ENCODE results near the gene NR1H4. TPM values are rescaled to one million over a fixed set of nuclear protein-coding genes. Genes with fewer than 3 reads are reported as not detected.

The NR1H4 gene
- total and polyA plus RNA-seq, 2 donors from 2014 or later, result 42.2 to 62.6 TPM

GRCh38 chr12:100494538-100494937 lies 20.9 kb downstream of the NR1H4 start:
- no peaks in the 10 kb centered on the region for H3K9me3 ChIP-seq (ENCODE audit: control insufficient read depth in 2 of 3, insufficient read depth in 1 of 3, low read length in 3 of 3)
- no peak for DNase-seq
- no peaks in the 10 kb centered on the region for H3K27me3 ChIP-seq (ENCODE audit: control insufficient read depth, insufficient read depth, low read length)
- FAIRE-seq, result no peak
- intact Hi-C loops (cut with DNase I), result no loop called here
- no peaks in the 10 kb centered on the region for H3K36me3 ChIP-seq (ENCODE audit: control insufficient read depth in 2 of 3, insufficient read depth in 3 of 3, low read length in 3 of 3)
- H3K27ac ChIP-seq (ENCODE audit: low read depth in 2 of 2, low read length in 2 of 2), result no peak overlapping the region
- H3K4me1 ChIP-seq (ENCODE audit: control insufficient read depth in 2 of 3, insufficient read depth in 2 of 3, low read depth in 1 of 3, low read length in 3 of 3), result peaks cover 0 to 18% (median 2%) of the 10 kb centered on the region in 3 donors
- no peak for TF ChIP-seq CTCF (IDR thresholded peaks at IDR 0.05; ENCODE audit: borderline replicate concordance, extremely low read depth, insufficient read depth)
- H3K9ac ChIP-seq (ENCODE audit: low read length in 3 of 3), result no peak overlapping the region
- H3K4me3 ChIP-seq (ENCODE audit: low read length in 3 of 3), result no peak overlapping the region

DNA sequence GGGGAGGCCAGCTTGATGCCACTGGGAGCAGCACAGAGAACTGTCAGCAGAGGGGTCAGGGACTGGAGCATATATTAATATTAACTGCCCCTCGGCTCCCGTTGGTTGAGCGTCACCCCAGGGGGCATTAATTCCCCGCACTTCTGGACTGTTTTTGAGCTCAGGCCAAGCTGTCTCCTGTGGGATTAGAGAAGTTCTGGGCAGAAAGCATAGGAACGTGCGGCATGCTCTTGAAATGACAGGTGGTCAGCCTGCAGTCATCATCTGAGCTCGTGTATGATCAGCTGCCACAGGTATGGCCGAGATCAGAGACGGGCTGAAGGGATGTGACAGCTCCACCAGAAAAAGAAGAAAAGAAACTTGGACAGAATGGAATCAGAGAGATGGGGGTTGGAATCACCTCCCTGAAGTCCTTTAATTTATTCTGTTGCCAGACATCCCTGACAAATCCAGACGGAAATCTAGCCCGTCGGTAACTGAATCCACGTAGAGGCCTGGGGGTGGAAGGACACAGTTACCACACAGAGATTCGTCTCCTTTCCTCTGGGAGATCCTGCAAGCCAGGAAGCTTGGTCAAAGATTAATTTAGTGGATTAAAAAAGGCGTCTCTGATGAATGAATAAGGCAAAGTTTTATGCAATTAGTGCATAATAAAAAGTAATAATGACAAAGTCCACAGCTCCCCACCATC lies 23.6 kb downstream of the NR1H4 start:
- Histone ChIP-seq H3K9me3 (ENCODE audit: control insufficient read depth in 2 of 3, insufficient read depth in 1 of 3, low read length in 3 of 3) (no peaks in the 10 kb centered on the region), H3K9ac (ENCODE audit: low read length in 3 of 3) (no peak overlapping the region), H3K36me3 (ENCODE audit: control insufficient read depth in 2 of 3, insufficient read depth in 3 of 3, low read length in 3 of 3) (no peaks in the 10 kb centered on the region), H3K4me1 (ENCODE audit: control insufficient read depth in 2 of 3, insufficient read depth in 2 of 3, low read depth in 1 of 3, low read length in 3 of 3) (peaks cover 0 to 25% (median 5%) of the 10 kb centered on the region in 3 donors), H3K27ac (ENCODE audit: low read depth in 2 of 2, low read length in 2 of 2) (peak overlapping the region in 1 of 2 donors; percentile 20), H3K4me3 (ENCODE audit: low read length in 3 of 3) (no peak overlapping the region), H3K27me3 (ENCODE audit: control insufficient read depth, insufficient read depth, low read length) (no peaks in the 10 kb centered on the region)
- FAIRE-seq (no peak), DNase-seq (peak in 3 of 5 donors; percentile 24 to 51 (median 39))
- intact Hi-C loops (cut with DNase I), result no loop called here
- no peak for TF ChIP-seq CTCF (IDR thresholded peaks at IDR 0.05; ENCODE audit: borderline replicate concordance, extremely low read depth, insufficient read depth)

GRCh38 chr12:100498141-100498540 lies 24.5 kb downstream of the NR1H4 start:
- Histone ChIP-seq H3K4me3 (ENCODE audit: low read length in 3 of 3) (no peak overlapping the region), H3K27me3 (ENCODE audit: control insufficient read depth, insufficient read depth, low read length) (no peaks in the 10 kb centered on the region), H3K27ac (ENCODE audit: low read depth in 2 of 2, low read length in 2 of 2) (peak overlapping the region in 1 of 2 donors; percentile 20), H3K9me3 (ENCODE audit: control insufficient read depth in 2 of 3, insufficient read depth in 1 of 3, low read length in 3 of 3) (no peaks in the 10 kb centered on the region), H3K4me1 (ENCODE audit: control insufficient read depth in 2 of 3, insufficient read depth in 2 of 3, low read depth in 1 of 3, low read length in 3 of 3) (peaks cover 0 to 32% (median 5%) of the 10 kb centered on the region in 3 donors), H3K9ac (ENCODE audit: low read length in 3 of 3) (no peak overlapping the region), H3K36me3 (ENCODE audit: control insufficient read depth in 2 of 3, insufficient read depth in 3 of 3, low read length in 3 of 3) (no peaks in the 10 kb centered on the region)
- intact Hi-C loops (cut with DNase I), result no loop called here
- no peak for TF ChIP-seq CTCF (IDR thresholded peaks at IDR 0.05; ENCODE audit: borderline replicate concordance, extremely low read depth, insufficient read depth)
- no peak for DNase-seq
- no peak for FAIRE-seq
